GDM1 (cell line): ENCODE data around the gene RSRC2.
A peak's percentile ranks its signal among the peaks of the same experiment; 100 is the strongest.
"Not testable (repeated sequence)": the region's sequence is repeated elsewhere in the genome, so short reads cannot be mapped to it uniquely, and the experiment has no call there.

ENCODE experiments used
- DNase-seq: peaks from one replicate; lab custom pipeline; 2025; lab: John Stamatoyannopoulos, UW

The RSRC2 gene

DNA sequence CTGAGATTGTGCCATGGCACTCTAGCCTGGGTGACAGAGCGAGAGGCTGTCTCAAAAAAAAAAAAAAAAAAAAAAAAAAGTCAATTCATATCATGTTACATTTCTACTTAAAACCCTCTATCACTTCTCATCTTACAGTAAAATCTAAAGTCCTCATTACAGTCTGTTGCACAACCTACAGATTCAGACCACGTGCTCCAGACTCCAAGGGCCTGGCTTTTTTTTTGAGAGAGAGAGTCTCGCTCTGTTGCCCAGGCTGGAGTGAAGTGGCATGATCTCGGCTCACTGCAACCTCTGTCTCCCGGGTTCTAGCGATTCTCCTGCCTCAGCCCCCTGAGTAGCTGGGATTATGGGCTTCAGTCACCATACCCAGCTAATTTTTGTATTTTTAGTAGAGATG is 40.4 kb downstream of the RSRC2 start:
- DNase-seq: not testable (repeated sequence)

DNA sequence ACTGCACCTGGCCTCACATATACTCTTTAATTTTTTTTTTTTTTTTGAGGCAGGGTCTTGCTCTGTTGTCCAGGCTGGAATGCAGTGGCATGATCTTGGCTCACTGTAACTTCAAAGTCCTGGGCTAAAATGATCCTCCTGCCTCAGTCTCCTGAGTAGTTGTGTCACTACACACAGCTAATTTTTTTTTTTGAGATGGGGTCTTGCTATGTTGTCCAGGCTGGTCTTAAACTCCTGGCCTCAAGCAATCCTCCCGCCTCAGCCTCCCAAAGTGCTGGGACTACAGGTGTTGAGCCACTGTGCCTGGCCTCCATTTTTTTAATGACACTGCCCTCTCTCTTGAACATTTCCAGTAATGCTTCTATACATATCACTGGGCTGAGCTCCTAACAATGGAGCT is 42.4 kb downstream of the RSRC2 start:
- DNase-seq: not testable (repeated sequence)

DNA sequence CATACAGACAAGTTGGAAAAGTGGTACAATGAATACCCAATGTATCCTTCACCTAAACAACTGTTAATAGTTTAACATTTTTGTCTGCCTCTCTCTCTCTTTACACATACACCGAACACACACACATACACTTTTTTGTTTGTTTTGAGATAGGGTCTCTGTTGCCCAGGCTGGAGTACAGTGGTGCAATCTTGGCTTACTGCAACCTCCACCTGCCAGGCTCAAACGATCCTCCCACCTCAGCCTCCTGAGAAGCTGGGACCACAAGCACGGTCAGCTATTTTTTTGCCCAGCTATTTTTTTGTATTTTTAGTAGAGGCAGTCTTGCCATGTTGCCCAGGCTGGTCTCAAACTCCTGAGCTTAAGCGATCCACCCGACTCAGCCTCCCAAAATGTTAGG is 42.8 kb downstream of the RSRC2 start:
- no peak for DNase-seq

DNA sequence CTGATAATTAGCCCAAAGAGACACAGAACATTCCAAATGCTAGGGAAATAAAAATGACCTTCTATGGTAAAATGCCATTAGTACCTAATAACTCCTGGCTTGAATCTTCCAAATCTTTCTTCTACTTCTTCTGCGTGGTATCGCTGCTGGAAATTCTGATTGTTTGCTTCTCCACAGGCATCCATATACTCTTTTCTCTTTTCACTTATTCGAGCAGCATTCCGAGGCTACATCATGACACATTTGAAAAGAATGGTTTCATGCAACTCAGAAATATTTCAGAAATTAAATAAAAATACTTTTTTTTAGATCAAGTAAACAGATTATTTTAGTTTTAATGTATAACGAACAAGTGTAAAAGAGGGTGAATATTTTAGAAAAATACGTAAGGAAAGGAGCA is 44.9 kb downstream of the RSRC2 start:
- no peak for DNase-seq

DNA sequence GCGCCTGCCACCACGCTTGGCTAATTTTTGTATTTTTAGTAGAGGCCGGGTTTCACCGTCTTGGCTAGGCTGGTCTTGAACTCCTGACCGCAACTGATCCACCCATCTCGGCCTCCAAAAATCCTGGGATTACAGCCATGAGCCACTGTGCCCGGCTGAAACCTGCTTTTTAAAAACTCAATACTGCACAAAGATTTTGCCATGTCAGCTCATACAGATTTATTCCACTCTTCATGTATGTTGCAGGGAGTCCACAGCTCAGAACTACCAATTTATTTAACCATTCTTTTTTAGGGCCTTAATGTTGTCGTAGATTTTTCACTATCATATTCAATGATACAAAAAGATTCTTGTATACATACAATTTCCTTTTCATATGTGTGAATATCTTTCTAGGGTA is 46.0 kb downstream of the RSRC2 start:
- no peak for DNase-seq

DNA sequence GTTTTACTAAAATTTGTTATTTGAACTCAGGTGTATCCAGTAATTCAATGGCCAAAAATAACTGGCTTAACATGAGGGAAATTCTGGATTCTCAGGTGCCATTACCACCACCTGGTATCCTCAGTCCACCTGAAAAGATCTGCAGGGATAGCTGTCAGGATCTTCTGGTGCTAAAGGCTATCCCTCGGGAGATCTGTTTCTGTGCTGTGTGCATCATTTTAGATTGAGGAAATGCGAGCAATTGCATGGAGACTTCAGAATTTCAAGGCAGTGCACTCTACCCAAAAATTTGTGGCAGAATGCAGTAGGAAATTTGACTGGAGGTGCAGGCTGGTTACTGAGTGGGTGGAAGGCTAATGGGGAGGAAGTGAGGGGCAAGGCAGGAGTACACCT is 52.4 kb downstream of the RSRC2 start:
- DNase-seq: no peak

DNA sequence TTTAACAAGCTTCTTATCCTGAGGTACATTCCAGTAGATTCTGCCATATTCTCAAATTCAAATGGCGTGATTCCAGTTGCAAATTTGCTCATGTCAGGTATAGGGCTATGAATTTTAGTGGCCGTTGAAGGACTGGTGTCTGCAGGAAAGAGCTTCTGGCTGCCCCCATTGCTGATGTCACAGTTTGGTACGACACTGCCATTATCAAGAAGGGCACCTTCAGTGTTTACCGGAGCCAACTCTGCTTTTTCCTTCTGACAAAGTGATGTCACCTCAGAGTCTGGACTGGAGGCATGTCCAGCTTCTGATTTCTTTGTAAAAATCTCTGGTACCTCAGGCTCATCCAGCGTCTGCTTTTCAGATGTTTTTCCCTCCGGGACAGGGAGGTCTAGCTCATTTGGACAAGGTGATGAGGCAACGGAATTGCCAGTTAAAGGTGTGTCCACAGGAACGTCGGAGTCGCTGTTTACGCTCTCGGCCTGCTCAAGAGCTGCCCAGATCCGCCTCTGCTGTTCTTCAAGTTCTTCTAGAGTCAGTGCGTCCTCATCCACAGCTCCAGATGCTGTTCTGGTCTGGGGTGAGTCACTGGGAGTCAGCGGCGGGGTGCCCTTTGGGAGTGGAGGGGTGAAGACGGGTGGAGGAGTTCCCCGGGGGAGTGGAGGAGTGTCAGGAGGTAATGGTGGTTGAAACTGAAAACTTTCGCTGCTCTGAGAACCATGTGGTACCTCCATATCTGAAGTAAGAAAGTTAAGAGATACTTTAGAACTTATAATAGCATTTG is 53.0 kb downstream of the RSRC2 start:
- DNase-seq: no peak

DNA sequence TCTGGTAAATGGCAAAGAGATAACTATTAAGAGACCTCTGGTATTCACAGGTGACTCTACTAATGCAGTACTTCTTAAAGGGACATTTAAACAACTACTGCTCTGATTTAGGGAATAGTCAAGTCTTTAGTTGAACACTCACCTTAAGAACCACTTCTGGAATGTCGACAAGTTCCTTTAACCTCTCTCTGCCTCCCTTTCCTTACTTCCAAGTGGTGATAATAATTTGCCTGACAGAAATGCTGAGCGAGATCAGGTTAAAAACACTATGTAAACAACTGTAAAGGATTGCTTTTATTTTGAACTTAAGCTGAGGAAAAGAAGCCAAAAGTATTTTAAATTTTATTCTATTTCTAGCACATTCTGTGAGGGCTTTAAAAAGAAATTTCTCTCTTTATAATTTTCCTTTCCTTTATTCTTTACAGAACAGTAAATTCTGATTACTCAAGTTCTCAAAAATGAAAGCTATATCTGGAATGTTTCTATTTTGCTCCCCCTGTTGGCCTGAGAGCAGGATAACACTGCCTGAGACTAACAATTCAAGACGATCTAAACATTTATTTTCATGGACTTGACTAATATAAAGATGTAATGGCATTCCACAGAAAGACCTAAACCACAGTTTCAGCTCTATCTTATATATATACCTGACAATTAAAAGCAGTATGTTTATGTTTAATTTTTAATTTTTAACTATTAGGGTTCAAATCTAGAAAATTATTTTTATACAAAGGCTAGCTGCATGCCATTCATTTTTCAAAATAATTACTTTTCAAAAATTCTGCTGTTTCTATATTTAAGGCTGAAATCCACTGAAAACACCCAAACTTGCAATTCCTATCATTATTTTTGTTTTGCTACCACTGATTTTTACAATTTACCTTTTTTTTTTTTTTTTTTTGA is 55.2 kb downstream of the RSRC2 start:
- peak; percentile 18 for DNase-seq

DNA sequence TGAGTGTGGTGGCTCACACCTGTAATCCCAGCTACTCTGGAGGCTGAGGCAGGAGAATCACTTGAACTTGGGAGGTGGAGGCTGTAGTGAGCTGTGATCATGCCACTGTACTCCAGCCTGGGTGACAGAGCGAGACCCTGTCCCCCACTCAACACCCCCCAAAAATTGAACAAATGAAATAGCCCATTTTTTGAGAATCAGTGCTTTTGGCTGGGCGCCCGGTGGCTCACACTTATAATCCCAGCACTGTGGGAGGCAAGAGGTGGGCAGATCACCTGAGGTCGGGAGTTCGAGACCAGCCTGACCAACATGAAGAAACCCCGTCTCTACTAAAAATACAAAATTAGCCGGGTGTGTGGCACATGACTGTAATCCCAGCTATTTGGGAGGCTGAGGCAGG is 56.2 kb downstream of the RSRC2 start:
- DNase-seq: not testable (repeated sequence)

DNA sequence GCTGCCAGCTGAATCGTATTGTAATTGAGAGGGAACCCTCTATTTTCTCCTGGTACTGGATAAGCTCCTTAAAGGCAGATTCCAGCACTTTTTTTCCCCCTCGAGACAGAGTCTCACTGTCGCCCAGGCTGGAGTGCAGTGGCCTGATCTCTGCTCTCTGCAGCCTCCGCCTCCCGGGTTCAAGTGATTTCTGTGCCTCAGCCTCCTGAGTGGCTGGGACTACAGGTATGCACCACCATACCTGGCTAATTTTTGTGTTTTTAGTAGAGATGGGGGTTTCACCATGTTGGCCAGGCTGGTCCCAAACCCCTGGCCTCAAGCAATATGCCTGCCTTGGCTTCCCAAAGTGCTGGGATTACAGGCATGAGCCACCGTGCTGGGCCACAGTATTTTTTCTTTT is 56.9 kb downstream of the RSRC2 start:
- DNase-seq: not testable (repeated sequence)

DNA sequence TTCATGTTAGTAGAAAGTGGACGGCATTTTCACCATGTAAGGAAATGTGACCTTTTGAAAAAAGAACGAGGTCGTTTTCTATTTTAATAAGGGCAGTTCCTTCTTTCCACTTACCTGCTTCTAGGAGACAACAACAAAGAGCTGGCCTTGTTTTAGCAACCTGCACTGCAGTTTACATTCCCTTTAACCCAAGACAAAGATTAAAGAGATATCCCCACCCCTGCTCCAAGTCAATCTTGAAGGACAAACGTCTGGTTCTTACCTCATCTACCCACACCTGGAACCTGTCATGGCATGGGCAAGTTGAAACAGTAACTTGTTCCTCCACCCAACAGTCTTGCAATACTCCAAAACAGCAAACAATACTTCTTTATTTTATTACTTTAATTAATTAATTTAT is 58.8 kb downstream of the RSRC2 start:
- DNase-seq: no peak

DNA sequence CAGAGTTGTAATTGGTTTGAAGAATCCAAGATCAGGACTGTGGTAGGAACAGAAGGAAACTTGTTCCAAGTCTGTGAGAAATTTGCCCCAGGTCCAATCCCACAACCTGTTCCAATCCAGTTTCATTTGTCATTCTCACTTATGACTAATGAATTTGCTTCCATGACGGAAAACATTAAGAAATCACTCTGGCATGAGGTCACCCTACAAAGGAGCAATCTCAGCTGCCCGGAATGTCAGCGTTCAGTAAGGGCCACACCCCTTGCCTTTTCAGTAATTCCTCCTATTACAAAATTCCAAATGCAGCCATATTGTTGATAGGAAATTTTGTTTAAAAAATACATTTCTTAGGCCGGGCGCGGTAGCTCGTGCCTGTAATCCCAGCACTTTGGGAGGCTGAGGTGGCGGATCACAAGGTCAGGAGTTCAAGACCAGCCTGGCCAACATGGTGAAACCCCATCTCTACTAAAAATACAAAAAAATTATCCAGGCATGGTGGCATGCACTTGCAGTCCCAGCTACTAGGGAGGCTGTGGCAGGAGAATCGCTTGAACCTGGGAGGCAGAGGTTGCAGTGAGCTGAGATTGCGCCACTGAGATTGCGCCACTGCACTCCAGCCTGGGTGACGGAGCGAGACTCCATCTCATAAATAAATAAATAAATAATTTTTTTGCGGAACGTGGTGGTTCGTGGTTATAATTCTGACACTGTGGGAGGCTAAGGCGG is 62.3 kb downstream of the RSRC2 start:
- DNase-seq: not testable (repeated sequence)

DNA sequence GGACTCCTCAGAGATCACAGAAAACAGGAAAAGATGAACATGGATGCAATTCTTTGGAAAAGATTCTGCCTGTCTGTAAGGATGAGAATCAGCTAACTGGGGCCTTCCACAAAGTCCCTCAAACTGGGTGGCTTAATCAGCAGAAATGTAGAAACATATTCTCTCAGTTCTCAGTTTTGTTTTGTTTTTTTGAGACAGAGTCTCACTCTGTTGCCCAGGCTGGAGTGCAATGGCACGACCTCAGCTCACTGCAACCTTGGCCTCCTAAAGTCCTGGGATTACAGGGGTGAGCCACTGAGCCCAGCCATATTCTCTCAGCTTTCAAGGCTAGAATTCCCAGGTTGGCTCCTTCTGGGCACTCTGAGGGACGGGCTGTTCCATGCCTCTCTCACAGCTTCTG is 66.1 kb downstream of the RSRC2 start:
- no peak for DNase-seq

DNA sequence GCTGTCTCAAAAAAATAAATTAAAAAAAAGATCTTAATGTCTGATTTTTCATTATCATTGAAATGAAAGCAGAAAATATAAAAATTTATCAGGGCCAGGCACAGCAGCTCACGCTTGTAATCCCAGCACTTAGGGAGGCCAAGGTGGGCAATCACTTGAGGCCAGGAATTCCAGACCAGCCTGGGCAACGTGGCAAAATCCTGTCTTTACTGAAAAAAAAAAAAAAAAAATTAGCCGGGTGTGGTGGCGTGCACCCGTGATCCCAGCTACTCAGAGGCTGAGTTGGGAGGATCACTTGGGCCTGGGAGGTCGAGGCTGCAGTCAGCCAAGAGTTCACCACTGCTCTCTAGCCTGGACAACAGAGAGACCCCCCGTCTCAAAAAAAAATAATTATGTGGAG is 66.7 kb downstream of the RSRC2 start:
- no peak for DNase-seq

DNA sequence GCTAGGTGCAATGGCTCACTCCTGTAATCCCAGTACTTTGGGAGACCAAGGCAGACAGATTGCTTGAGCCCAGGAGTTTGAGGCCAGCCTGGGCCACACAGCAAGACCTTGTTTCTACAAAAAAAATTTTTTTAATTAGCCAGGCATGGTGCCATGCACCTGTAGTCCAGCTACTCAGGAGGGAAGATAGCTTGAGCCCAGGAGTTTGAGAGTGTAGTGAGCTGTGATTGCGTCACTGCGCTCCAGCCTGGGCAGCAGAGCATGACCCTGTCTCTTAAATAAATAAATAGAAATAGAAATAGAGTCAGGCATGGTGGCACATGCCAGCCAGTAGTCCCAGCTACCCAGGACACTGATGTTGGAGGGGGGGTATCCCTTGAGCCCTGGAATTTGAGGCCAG is 67.5 kb downstream of the RSRC2 start:
- DNase-seq: no peak

DNA sequence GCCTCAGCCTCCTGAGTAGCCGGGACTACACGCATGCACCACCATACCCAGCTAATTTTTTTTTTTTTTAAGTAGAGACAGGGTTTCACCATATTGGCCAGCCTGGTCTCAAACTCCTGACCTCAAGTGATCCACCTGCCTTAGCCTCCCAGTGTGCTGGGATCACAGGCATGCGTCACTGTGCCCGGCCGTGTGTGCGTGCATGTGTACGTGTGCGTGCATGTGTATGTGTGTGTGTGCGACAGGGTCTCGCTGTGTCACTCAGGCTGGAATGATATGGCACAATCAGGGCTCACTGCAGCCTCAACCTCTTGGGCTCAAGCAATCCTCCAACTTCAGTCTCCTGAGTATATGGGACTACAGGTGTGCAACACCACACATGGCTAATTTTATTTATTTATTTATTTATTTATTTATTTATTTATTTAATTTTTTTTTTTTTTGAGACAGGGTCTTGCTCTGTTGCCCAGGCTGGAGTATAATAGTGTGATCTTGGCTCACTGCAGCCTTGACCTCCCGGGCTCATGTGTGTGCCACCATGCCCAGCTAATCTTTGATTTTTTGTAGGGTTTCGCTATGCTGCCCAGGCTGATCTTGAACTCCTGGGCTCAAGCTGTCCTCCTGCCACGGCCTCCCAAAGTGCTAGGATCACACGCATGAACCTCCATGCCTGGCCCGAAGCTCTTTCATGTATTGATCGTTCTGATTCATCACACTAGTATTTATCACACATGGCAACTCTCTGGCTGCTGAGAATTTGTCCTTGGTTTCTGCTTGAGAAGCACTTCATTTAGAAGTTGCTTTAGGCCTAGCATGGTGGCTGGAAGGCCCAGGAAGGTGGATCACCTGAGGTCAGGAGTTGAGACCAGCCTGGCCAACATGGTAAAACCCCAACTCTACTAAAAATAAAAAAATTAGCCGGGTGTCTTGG is 68.4 kb downstream of the RSRC2 start:
- DNase-seq: no peak

DNA sequence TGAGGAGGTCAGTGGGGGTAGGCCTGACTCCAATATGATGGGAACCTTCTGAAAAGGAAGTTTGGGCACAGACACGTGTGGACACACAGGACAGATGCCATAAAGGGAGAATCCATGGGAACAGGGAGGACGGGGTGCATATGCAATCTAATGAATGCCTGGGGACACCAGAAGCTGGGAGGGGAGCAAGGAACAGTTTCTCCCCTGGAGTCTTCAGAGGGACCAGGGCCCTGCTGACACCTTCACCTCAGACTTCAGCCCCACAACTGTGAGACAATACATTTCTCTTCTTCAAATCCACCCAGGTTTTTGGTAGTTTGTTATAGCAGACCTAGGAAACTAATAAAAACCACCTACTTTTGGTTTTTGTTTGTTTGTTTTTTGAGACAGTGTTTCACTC is 69.1 kb downstream of the RSRC2 start:
- no peak for DNase-seq

DNA sequence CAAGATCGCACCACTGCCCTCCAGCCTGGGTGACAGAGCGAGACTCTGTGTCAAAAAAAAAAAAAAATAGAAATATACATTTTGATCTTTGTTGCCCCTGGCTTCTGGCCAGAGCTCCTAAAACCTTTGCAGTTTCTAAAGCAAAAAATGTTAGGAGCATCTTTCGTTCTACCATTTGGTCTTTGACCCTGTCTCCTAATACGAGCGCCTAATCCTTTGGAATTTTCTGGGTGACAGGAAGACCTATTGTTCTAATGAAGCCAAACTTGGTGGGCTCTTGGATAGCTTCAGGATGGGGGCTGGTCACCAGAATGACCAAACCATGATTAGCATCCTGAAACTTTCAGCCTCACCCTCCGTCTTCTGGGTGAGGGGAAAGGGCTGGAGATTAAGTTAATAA is 72.0 kb downstream of the RSRC2 start:
- DNase-seq: no peak

DNA sequence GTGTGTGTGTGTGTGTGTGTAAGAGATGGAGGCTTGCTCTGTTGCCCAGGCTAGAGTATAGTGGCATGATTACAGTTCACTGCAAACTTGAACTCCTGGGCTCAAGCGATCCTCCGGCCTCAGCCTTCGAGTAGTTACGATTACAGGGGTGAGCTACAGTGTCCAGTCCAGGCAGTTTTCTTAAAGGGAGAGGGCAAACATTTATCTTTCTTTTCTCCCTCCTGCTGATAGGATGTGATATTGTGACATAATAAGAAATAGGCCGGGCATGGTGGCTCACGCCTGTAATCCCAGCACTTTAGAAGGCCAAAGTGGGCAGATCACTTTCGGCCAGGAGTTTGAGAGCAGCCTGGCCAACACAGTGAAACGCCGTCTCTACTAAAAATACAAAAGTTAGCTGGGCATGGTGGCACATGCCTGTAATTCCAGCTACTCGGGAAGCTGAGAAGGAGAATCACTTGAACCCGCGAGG is 72.5 kb downstream of the RSRC2 start:
- DNase-seq: no peak
